HG02852 (cell line): ENCODE results near the gene SLC46A3.
"Not testable (repeated sequence)": the region's sequence is repeated elsewhere in the genome, so short reads cannot be mapped to it uniquely, and the experiment has no call there.

Source experiments
- ATAC-seq: cut with Tn5 transposase; IDR thresholded peaks from one replicate; pipeline ENCODE4 v1.9.1; 2021; ENCODE audit warnings: mild to moderate bottlenecking, moderate library complexity; ENCODE audit not compliant: unreplicated experiment

SLC46A3 gene

GRCh38 chr13:28685114-28685513 is 33.7 kb downstream of the SLC46A3 start:
- ATAC-seq, result no peak

- ATAC-seq, result no peak
Measured at GRCh38 chr13:28684257-28684656, 34.5 kb downstream of the SLC46A3 start.

GRCh38 chr13:28683169-28683568 is 35.6 kb downstream of the SLC46A3 start:
- not testable (repeated sequence) for ATAC-seq

DNA sequence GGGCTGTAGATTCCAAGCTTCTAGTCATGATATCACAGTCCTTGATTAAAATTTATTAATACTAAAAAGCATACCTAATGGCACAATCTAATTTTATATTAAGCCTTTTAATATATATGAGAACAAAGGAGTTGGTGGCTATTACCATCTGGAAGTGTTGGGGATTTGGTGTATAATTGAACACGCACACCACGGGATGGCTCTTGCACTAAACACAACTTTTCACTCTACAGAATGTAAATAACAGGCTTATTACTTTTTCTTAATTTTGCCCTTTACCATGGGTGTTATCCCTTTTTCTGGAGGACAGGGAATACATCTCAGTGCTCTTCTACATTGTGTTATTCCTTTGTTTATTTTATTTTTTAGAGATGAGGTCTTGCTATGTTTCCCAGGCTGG is 38.2 kb downstream of the SLC46A3 start:
- ATAC-seq, result no peak

DNA sequence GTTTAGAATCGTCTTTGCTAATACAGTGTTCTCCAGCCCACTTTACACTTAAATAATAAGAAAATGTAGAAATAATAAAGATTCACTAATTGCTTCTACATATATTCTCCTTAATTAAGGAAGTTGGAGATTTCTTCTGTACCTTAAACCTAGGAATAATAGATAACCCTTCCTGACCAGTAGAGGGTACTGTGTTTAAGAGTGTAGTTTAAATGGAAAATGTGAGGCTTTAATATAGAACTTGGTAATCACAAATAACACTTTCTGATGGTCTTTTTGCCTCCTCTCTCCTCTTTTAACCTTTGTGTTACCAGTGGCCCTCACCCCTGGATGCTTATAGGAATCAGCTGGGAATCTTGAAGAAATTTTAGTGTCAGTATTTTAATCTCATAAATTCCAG is 39.1 kb downstream of the SLC46A3 start:
- no peak for ATAC-seq

- ATAC-seq, result no peak
Measured at GRCh38 chr13:28678809-28679208, 40.0 kb downstream of the SLC46A3 start.

DNA sequence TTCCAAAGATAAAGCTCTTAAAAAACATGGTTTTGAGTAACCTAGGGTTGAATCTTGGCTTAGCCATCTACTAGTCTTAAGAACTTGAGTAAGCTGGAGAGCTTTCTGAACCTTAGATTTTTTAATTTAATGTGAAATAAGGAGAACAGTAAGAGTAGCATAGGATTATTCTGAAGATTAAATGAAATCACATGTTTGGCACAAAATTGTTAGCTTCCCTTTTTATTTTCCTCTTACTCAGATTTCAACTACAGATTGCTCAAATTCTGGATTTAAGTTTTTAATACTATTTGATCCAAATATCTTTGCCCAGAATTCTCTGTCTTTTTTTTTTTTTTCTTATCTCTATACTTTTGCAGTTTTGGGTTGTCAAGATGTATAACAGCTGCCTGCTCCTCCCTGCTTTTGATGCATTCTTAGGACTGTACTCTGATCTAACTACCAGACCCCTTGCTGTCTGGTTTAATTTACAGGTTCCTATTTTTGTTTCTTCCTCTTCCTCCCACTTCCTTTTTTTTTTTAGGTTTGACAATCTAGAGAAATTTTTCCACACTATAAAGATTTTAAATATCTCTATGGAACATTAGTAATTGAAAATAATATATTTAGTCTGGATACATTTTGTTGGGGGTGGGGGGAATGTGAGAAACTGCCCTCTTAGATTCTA is 47.5 kb downstream of the SLC46A3 start:
- no peak for ATAC-seq

DNA sequence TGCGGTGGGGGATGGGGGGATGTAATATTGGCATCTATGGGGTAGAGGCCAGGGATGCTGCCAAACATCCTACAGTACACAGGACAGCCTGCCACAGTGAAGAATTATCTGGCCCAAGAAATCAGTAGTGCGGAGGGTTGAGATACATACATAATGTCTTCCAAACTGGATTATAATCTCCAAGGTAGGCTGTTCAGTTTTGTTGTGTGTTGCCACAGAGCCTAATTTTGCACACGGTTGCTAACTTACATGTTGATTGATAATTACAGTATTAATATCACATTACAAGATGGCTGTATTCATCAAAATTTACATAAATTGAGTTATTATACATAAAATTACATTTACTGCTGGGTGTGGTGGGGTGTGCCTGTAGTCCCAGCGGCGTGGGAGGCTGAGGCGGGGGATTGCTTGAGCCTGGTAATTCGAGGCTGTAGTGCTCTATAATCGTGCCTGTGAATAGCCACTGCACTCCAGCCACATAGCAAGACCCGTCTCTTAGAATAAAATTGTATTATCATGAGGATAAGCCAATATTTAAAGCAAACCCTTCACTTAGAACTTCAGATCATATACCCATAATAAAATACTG is 51.8 kb downstream of the SLC46A3 start:
- no peak for ATAC-seq

GRCh38 chr13:28659621-28659970 is 59.2 kb downstream of the SLC46A3 start:
- ATAC-seq, result peak; percentile 13

DNA sequence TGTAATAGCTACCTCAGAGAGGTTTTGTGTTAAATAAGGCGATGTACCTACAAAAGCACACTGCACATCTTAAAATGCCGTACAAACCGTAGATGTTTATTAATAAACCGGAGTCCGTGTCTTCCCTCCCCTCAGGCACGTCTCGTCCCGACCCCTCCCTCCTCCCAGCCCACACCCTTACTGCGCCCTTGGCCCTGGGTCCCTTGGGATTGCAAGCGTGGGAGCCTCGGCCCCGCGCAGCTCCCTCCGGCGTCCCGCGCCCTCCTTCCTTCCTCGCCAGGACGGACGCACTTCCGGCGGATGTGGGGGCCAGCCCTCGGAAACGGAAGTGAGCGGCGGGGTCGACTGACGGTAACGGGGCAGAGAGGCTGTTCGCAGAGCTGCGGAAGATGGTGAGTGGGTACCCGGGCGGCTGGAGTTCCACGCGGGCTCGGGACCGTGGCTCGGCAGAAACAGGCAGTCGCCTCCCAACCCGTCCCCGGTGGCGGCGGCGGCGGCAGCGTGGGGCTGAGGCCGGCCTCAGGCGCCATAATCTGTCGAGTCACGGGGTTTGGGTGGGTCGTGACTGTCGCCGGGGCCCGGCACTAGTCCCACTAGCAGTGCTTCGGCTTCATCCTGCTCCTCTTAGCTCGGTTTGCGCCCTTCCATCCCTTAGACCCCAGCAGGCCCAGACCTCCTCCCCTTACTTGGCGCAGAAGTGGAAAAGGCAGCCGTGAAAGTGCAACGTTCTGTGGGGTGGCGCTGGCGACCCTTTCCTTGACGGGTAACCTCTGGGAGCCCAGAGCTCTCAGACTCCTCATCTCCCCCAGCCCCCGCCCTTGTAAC is 59.8 kb downstream of the SLC46A3 start, which contains the start of gene POMP:
Gene POMP (plus strand): TSS at position 335 of the 825 bp plus-strand sequence. CDS start 55 bp downstream, at position 390.
- peak; percentile 93 for ATAC-seq

- ATAC-seq, result peak; percentile 9
Measured at GRCh38 chr13:28658539-28658795, 60.3 kb downstream of the SLC46A3 start.

GRCh38 chr13:28657784-28658538 is 60.8 kb downstream of the SLC46A3 start:
- ATAC-seq, result no peak

- ATAC-seq, result no peak
Measured at GRCh38 chr13:28655561-28655960, 63.2 kb downstream of the SLC46A3 start.

DNA sequence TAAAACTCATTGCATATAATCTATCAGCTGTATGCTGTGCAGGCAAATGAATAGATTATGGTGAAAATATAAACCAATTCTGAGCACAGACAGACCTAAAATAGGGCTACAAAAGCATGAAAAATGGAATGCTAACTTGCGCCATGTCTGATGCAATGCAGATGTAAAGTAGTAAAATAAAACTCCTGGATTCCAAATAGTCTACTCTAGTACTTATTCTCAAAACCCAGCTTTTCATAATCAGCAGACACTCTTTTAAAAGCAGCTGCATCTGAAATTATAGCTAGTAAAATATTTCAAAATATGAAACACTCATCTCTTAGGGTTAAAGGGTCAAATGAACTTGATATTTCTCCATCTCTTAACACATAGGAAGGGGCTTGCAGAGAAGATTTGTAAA is 64.5 kb downstream of the SLC46A3 start:
- no peak for ATAC-seq

DNA sequence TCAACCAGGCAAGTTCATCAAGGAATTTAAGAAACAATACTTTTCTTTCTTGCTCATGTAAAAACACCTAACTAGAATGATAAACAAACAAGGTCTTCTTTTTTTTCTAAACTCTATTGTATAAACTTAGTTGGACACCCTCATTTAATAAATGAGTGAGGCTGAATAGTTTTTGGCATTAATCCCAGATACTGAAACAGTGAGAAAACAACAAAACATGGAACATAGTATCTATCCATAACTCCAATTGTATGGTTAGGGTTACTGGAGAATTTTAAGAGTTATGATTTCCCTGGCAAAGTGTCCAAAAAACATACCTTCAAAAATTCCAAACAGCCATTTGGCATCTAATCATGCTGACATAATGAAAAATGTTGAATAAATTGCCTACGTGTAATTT is 65.7 kb downstream of the SLC46A3 start:
- ATAC-seq, result no peak

DNA sequence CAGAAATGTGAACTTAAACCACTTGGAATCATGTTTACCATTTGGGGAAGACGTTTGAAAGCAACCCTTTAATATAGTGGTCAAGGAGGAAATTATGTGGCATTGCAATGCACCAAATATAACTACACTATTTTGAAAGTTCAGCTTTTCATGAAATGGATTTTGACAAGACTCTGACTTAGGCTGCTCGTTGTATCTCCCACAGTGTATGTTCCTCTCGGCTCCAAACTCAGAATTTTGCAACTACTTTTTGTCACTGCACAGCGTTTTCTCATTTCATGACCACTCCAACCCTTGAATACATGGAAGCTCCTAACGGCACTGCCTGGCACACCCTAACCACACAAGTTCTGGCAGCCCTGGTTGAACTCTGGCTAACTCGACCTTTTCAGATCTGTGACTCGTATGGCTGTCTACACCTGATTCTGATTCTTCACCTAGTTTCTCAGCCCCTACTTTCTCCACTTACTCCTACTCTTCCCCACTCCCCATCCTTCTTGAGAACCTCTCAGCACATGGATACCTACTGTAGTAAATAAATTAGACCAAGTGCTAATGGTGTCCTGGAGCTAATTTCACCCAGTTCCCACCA is 66.9 kb downstream of the SLC46A3 start:
- ATAC-seq, result no peak

GRCh38 chr13:28650284-28650683 is 68.5 kb downstream of the SLC46A3 start:
- ATAC-seq, result no peak
